T1000 (cell line): ENCODE results near the gene TPD52L1.
"Not testable (repeated sequence)": the region's sequence is repeated elsewhere in the genome, so short reads cannot be mapped to it uniquely, and the experiment has no call there.

Experiments used
- DNase-seq: peaks from one replicate; lab custom pipeline; 2025; ENCODE audit warnings: mixed read lengths; lab: John Stamatoyannopoulos, UW

Gene TPD52L1

GRCh38 chr6:125153391-125154117 is at the start of gene TPD52L1:
Gene TPD52L1, plus strand, starts transcription at chr6:125153773. Its CDS starts 179 bp downstream, at chr6:125153952.
- peak; percentile 14 for DNase-seq

- DNase-seq = no peak
Measured at GRCh38 chr6:125104425-125104824, 49.1 kb upstream of the TPD52L1 start.

- DNase-seq = no peak
Measured at GRCh38 chr6:125107048-125107447, 46.5 kb upstream of the TPD52L1 start.

GRCh38 chr6:125107896-125108295 is 45.7 kb upstream of the TPD52L1 start:
- DNase-seq = no peak

GRCh38 chr6:125110056-125110455 is 43.5 kb upstream of the TPD52L1 start:
- DNase-seq = no peak

GRCh38 chr6:125111219-125111983 is 42.2 kb upstream of the TPD52L1 start:
- DNase-seq = no peak

- DNase-seq = no peak
Measured at GRCh38 chr6:125112934-125113333, 40.6 kb upstream of the TPD52L1 start.

GRCh38 chr6:125114248-125114858 is 39.2 kb upstream of the TPD52L1 start:
- DNase-seq = no peak

- DNase-seq = no peak
Measured at GRCh38 chr6:125116170-125116569, 37.4 kb upstream of the TPD52L1 start.

- no peak for DNase-seq
Measured at GRCh38 chr6:125116710-125117109, 36.9 kb upstream of the TPD52L1 start.

GRCh38 chr6:125117818-125118217 is 35.8 kb upstream of the TPD52L1 start:
- DNase-seq = no peak

- DNase-seq = no peak
Measured at GRCh38 chr6:125120054-125120590, 33.5 kb upstream of the TPD52L1 start.

GRCh38 chr6:125121894-125122293 is 31.7 kb upstream of the TPD52L1 start:
- DNase-seq = no peak

- DNase-seq = no peak
Measured at GRCh38 chr6:125123051-125123450, 30.5 kb upstream of the TPD52L1 start.

- DNase-seq = no peak
Measured at GRCh38 chr6:125123468-125124048, 30.0 kb upstream of the TPD52L1 start.

- DNase-seq = no peak
Measured at GRCh38 chr6:125124049-125124669, 29.4 kb upstream of the TPD52L1 start.

GRCh38 chr6:125125856-125126255 is 27.7 kb upstream of the TPD52L1 start:
- not testable (repeated sequence) for DNase-seq

GRCh38 chr6:125129354-125129753 is 24.2 kb upstream of the TPD52L1 start:
- no peak for DNase-seq

- no peak for DNase-seq
Measured at GRCh38 chr6:125132058-125132457, 21.5 kb upstream of the TPD52L1 start.

GRCh38 chr6:125136378-125136777 is 17.2 kb upstream of the TPD52L1 start:
- DNase-seq = no peak

GRCh38 chr6:125138083-125138482 is 15.5 kb upstream of the TPD52L1 start:
- DNase-seq = no peak

- no peak for DNase-seq
Measured at GRCh38 chr6:125140808-125141207, 12.8 kb upstream of the TPD52L1 start.
